ENCODE results near the gene HSD17B8.

Gene HSD17B8

GRCh38 chr6:33185654-33186187, 18.7 kb upstream of the HSD17B8 start:
- no peaks in the 10 kb centered on the region for H3K4me1 ChIP-seq (ENCODE audit: control insufficient read depth in 1 of 2, insufficient read depth in 2 of 2, low read length in 2 of 2)
- H3K36me3 ChIP-seq (ENCODE audit: control insufficient read depth in 1 of 2, insufficient read depth in 2 of 2, low read length in 2 of 2): no peaks in the 10 kb centered on the region
- H3K9me3 ChIP-seq (ENCODE audit: control insufficient read depth in 1 of 2, low read length in 2 of 2): no peaks in the 10 kb centered on the region
- H3K27me3 ChIP-seq (ENCODE audit: low read depth, low read length): peaks cover 4% of the 10 kb centered on the region
- no peak overlapping the region for H3K4me3 ChIP-seq (ENCODE audit: low read depth in 1 of 2, low read length in 2 of 2)
- no peak overlapping the region for H3K27ac ChIP-seq (ENCODE audit: low read length)

GRCh38 chr6:33187809-33188208, 16.6 kb upstream of the HSD17B8 start:
- H3K4me1 ChIP-seq (ENCODE audit: control insufficient read depth in 1 of 2, insufficient read depth in 2 of 2, low read length in 2 of 2): peaks cover 0 to 7% of the 10 kb centered on the region in 2 donors
- no peak overlapping the region for H3K27ac ChIP-seq (ENCODE audit: low read length)
- no peaks in the 10 kb centered on the region for H3K9me3 ChIP-seq (ENCODE audit: control insufficient read depth in 1 of 2, low read length in 2 of 2)
- H3K36me3 ChIP-seq (ENCODE audit: control insufficient read depth in 1 of 2, insufficient read depth in 2 of 2, low read length in 2 of 2): no peaks in the 10 kb centered on the region
- H3K27me3 ChIP-seq (ENCODE audit: low read depth, low read length): peaks cover 16% of the 10 kb centered on the region
- no peak overlapping the region for H3K4me3 ChIP-seq (ENCODE audit: low read depth in 1 of 2, low read length in 2 of 2)

GRCh38 chr6:33189164-33189563, 15.3 kb upstream of the HSD17B8 start:
- no peak overlapping the region for H3K4me3 ChIP-seq (ENCODE audit: low read depth in 1 of 2, low read length in 2 of 2)
- no peaks in the 10 kb centered on the region for H3K9me3 ChIP-seq (ENCODE audit: control insufficient read depth in 1 of 2, low read length in 2 of 2)
- peaks cover 16% of the 10 kb centered on the region for H3K27me3 ChIP-seq (ENCODE audit: low read depth, low read length)

GRCh38 chr6:33189625-33190448, 14.6 kb upstream of the HSD17B8 start:
- Histone ChIP-seq H3K4me3 (ENCODE audit: low read depth in 1 of 2, low read length in 2 of 2) (no peak overlapping the region), H3K36me3 (ENCODE audit: control insufficient read depth in 1 of 2, insufficient read depth in 2 of 2, low read length in 2 of 2) (peaks cover 4 to 10% of the 10 kb centered on the region in 2 donors), H3K4me1 (ENCODE audit: control insufficient read depth in 1 of 2, insufficient read depth in 2 of 2, low read length in 2 of 2) (peaks cover 0 to 15% of the 10 kb centered on the region in 2 donors), H3K27me3 (ENCODE audit: low read depth, low read length) (peaks cover 16% of the 10 kb centered on the region), H3K27ac (ENCODE audit: low read length) (no peak overlapping the region), H3K9me3 (ENCODE audit: control insufficient read depth in 1 of 2, low read length in 2 of 2) (no peaks in the 10 kb centered on the region)

More at GRCh38 chr6:33189164-33189563, 15.3 kb upstream of the HSD17B8 start:
- Histone ChIP-seq H3K4me1 (ENCODE audit: control insufficient read depth in 1 of 2, insufficient read depth in 2 of 2, low read length in 2 of 2) (peaks cover 0 to 15% of the 10 kb centered on the region in 2 donors), H3K36me3 (ENCODE audit: control insufficient read depth in 1 of 2, insufficient read depth in 2 of 2, low read length in 2 of 2) (peaks cover 0 to 3% of the 10 kb centered on the region in 2 donors), H3K27ac (ENCODE audit: low read length) (no peak overlapping the region)

GRCh38 chr6:33190504-33191107, 13.8 kb upstream of the HSD17B8 start:
- peaks cover 16% of the 10 kb centered on the region for H3K27me3 ChIP-seq (ENCODE audit: low read depth, low read length)
- H3K9me3 ChIP-seq (ENCODE audit: control insufficient read depth in 1 of 2, low read length in 2 of 2): no peaks in the 10 kb centered on the region
- no peak overlapping the region for H3K4me3 ChIP-seq (ENCODE audit: low read depth in 1 of 2, low read length in 2 of 2)
- peaks cover 12 to 17% of the 10 kb centered on the region in 2 donors for H3K36me3 ChIP-seq (ENCODE audit: control insufficient read depth in 1 of 2, insufficient read depth in 2 of 2, low read length in 2 of 2)
- H3K27ac ChIP-seq (ENCODE audit: low read length): no peak overlapping the region
- H3K4me1 ChIP-seq (ENCODE audit: control insufficient read depth in 1 of 2, insufficient read depth in 2 of 2, low read length in 2 of 2): peaks cover 0 to 15% of the 10 kb centered on the region in 2 donors

GRCh38 chr6:33191383-33192104, 12.9 kb upstream of the HSD17B8 start:
- Histone ChIP-seq H3K9me3 (ENCODE audit: control insufficient read depth in 1 of 2, low read length in 2 of 2) (no peaks in the 10 kb centered on the region), H3K27me3 (ENCODE audit: low read depth, low read length) (peaks cover 16% of the 10 kb centered on the region), H3K4me3 (ENCODE audit: low read depth in 1 of 2, low read length in 2 of 2) (no peak overlapping the region)

GRCh38 chr6:33192105-33192646, 12.3 kb upstream of the HSD17B8 start, which contains the start of gene COL11A2:
COL11A2 (minus strand) TSS chr6:33192467; CDS start chr6:33192240, 227 bp downstream.
- H3K27ac ChIP-seq (ENCODE audit: low read length): no peak within 1 kb of the TSS
- peak within 1 kb of the TSS; percentile 26 to 40 for H3K4me3 ChIP-seq (ENCODE audit: low read depth in 1 of 2, low read length in 2 of 2)
- peaks cover 25 to 33% of the 10 kb centered on the region in 2 donors for H3K36me3 ChIP-seq (ENCODE audit: control insufficient read depth in 1 of 2, insufficient read depth in 2 of 2, low read length in 2 of 2)
- H3K4me1 ChIP-seq (ENCODE audit: control insufficient read depth in 1 of 2, insufficient read depth in 2 of 2, low read length in 2 of 2): peaks cover 2 to 15% of the 10 kb centered on the region in 2 donors
- peaks cover 16% of the 10 kb centered on the region for H3K27me3 ChIP-seq (ENCODE audit: low read depth, low read length)
- no peaks in the 10 kb centered on the region for H3K9me3 ChIP-seq (ENCODE audit: control insufficient read depth in 1 of 2, low read length in 2 of 2)

More at GRCh38 chr6:33191383-33192104, 12.9 kb upstream of the HSD17B8 start:
- no peak overlapping the region for H3K27ac ChIP-seq (ENCODE audit: low read length)
- H3K36me3 ChIP-seq (ENCODE audit: control insufficient read depth in 1 of 2, insufficient read depth in 2 of 2, low read length in 2 of 2): peaks cover 21 to 27% of the 10 kb centered on the region in 2 donors
- H3K4me1 ChIP-seq (ENCODE audit: control insufficient read depth in 1 of 2, insufficient read depth in 2 of 2, low read length in 2 of 2): peaks cover 0 to 15% of the 10 kb centered on the region in 2 donors

- peaks cover 16% of the 10 kb centered on the region for H3K27me3 ChIP-seq (ENCODE audit: low read depth, low read length)
- peaks cover 28 to 39% of the 10 kb centered on the region in 2 donors for H3K36me3 ChIP-seq (ENCODE audit: control insufficient read depth in 1 of 2, insufficient read depth in 2 of 2, low read length in 2 of 2)
- no peak overlapping the region for H3K27ac ChIP-seq (ENCODE audit: low read length)
- H3K9me3 ChIP-seq (ENCODE audit: control insufficient read depth in 1 of 2, low read length in 2 of 2): no peaks in the 10 kb centered on the region
- peaks cover 10 to 20% of the 10 kb centered on the region in 2 donors for H3K4me1 ChIP-seq (ENCODE audit: control insufficient read depth in 1 of 2, insufficient read depth in 2 of 2, low read length in 2 of 2)
- H3K4me3 ChIP-seq (ENCODE audit: low read depth in 1 of 2, low read length in 2 of 2): peak overlapping the region; percentile 26 to 40
Observed at GRCh38 chr6:33192671-33193602, 11.5 kb upstream of the HSD17B8 start.

- H3K4me3 ChIP-seq (ENCODE audit: low read depth in 1 of 2, low read length in 2 of 2): no peak overlapping the region
- no peak overlapping the region for H3K27ac ChIP-seq (ENCODE audit: low read length)
- peaks cover 13% of the 10 kb centered on the region for H3K27me3 ChIP-seq (ENCODE audit: low read depth, low read length)
- H3K4me1 ChIP-seq (ENCODE audit: control insufficient read depth in 1 of 2, insufficient read depth in 2 of 2, low read length in 2 of 2): peaks cover 15 to 27% of the 10 kb centered on the region in 2 donors
- no peaks in the 10 kb centered on the region for H3K9me3 ChIP-seq (ENCODE audit: control insufficient read depth in 1 of 2, low read length in 2 of 2)
- peaks cover 28 to 39% of the 10 kb centered on the region in 2 donors for H3K36me3 ChIP-seq (ENCODE audit: control insufficient read depth in 1 of 2, insufficient read depth in 2 of 2, low read length in 2 of 2)
Observed at GRCh38 chr6:33193619-33194018, 10.8 kb upstream of the HSD17B8 start.

GRCh38 chr6:33194431-33194979, 9.9 kb upstream of the HSD17B8 start:
- Histone ChIP-seq H3K4me1 (ENCODE audit: control insufficient read depth in 1 of 2, insufficient read depth in 2 of 2, low read length in 2 of 2) (peaks cover 18 to 36% of the 10 kb centered on the region in 2 donors), H3K4me3 (ENCODE audit: low read depth in 1 of 2, low read length in 2 of 2) (no peak overlapping the region), H3K36me3 (ENCODE audit: control insufficient read depth in 1 of 2, insufficient read depth in 2 of 2, low read length in 2 of 2) (peaks cover 28 to 39% of the 10 kb centered on the region in 2 donors), H3K27ac (ENCODE audit: low read length) (no peak overlapping the region), H3K27me3 (ENCODE audit: low read depth, low read length) (peaks cover 12% of the 10 kb centered on the region), H3K9me3 (ENCODE audit: control insufficient read depth in 1 of 2, low read length in 2 of 2) (no peaks in the 10 kb centered on the region)
